ENCODE results near the gene SLC51B.
"Not testable (repeated sequence)": the region's sequence is repeated elsewhere in the genome, so short reads cannot be mapped to it uniquely, and the experiment has no call there.

SLC51B gene

DNA sequence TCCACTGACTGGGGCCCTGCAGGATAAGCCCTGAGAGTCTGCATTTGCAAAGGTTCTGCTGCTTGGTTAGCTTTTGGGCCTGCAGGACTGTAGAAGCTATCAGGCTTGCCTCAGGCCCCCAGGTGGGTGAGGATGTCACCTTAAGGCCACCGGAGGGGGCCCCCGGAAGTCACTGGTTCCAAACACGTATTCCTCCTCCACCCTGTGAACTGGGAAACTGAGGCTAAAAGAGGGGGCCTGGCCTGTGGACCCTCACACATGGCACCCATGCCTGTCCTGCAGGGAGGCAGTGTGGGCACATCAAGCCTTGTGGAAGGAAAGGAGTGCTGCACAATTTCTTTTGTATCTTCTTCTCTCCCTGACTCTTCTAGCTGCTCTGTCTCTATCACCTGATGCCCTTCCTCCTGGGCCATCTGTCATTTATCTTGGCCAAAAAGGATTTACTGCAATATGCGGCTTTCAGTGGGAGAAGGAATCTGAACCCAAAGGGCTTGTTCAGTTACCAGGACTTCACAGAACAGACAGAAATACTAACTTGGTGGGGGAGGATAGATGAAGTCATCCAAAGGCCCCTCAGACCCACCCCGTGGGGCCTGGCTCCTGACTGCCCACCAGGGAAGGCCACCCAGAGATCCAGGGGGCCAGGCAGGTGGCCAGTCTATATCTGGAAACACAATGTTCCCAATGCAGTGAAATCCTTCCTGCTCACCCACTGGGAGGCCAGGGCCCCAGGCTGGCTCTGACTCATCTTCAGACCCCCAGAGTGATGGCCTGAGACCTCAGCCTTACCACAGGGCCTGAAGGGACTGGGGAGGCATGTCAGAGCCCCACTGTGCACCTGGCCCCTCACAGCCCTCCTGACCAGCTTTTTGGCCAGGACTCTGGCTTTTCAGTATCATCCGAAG lies 51.5 kb downstream of the SLC51B start:
- H3K27me3 ChIP-seq (ENCODE audit: low read depth), result no peaks in the 10 kb centered on the region

DNA sequence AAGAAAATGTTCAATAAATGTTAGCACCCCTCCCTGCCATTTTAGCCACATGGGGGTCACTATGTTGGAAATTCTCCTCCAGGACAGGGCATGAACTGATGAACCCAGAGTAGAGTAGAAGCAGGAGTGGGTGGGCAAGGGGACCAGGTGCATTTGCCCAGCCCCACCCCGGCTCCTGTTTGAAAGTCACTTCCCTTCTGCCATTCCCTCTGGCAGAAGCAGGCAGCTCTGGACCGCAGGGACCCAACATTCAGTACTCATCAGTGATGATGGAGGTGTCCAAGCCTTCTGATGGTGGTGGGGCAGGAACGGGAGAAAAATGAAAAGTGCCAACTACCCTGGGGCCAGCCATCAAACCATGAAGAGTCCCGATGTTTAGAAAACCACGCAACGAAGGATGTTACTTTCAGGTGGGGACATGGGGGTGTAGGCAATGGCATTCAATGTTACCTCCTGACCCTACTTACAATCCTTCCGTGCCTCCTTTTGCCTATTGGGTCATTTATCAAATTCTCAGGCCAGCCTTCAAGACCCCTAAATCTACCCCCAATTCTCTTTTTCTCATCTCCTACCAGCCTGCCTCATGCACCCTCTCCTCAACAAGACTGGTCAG lies 52.6 kb downstream of the SLC51B start:
- H3K9me3 ChIP-seq, result no peaks in the 10 kb centered on the region
- no peak for DNase-seq (ENCODE audit: low spot score in 2 of 2)
- H3K27me3 ChIP-seq (ENCODE audit: low read depth), result no peaks in the 10 kb centered on the region
- H3K4me1 ChIP-seq, result no peaks in the 10 kb centered on the region
- H3K4me3 ChIP-seq, result no peak overlapping the region
- in situ Hi-C loops (cut with MboI; ENCODE audit: low sequenced_read_pairs), result loop anchor here (10.0 kb wide), 1 partner anchor 363 kb away; no protein-coding TSS in a partner anchor
- peaks cover 44% of the 10 kb centered on the region for H3K36me3 ChIP-seq (replicated peaks)

More for the DNA sequence above, 51.5 kb downstream of the SLC51B start:
- H3K4me1 ChIP-seq, result no peaks in the 10 kb centered on the region
- no peak for DNase-seq (ENCODE audit: low spot score in 2 of 2)
- in situ Hi-C loops (cut with MboI; ENCODE audit: low sequenced_read_pairs), result loop anchor here (10.0 kb wide), 1 partner anchor 362 kb away; no protein-coding TSS in a partner anchor
- no peaks in the 10 kb centered on the region for H3K9me3 ChIP-seq
- no peak overlapping the region for H3K4me3 ChIP-seq
- H3K36me3 ChIP-seq (replicated peaks), result peaks cover 44% of the 10 kb centered on the region

DNA sequence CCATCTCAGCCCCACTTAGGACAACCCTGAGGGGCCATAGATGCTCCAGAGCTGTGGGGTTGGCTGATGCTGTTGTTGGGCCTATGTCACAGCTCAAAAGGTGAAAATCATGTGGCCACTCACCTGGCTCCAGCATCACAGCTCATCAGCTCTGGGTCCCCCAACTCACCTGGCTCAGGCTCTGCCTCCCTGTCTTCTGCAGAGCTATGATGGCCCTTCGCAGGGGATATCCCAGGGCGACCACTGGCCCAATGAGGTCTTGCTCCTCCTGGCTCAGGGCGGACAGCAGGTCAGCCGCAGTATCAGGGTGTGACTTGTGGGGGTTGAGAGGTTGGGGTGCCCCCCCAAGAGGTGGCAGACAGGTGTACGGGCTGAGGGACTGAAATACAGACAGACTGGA lies 54.1 kb downstream of the SLC51B start:
- H3K4me3 ChIP-seq, result no peak overlapping the region
- no peak for DNase-seq (ENCODE audit: low spot score in 2 of 2)
- in situ Hi-C loops (cut with MboI; ENCODE audit: low sequenced_read_pairs), result loop anchor here (10.0 kb wide), 1 partner anchor 365 kb away; no protein-coding TSS in a partner anchor
- no peaks in the 10 kb centered on the region for H3K27me3 ChIP-seq (ENCODE audit: low read depth)
- peaks cover 44% of the 10 kb centered on the region for H3K36me3 ChIP-seq (replicated peaks)
- H3K4me1 ChIP-seq, result no peaks in the 10 kb centered on the region
- H3K9me3 ChIP-seq, result no peaks in the 10 kb centered on the region

- not testable (repeated sequence) for DNase-seq (ENCODE audit: low spot score in 2 of 2); H3K27me3 ChIP-seq (ENCODE audit: low read depth); H3K4me3 ChIP-seq; H3K4me1 ChIP-seq; H3K9me3 ChIP-seq
- in situ Hi-C loops (cut with MboI; ENCODE audit: low sequenced_read_pairs), result loop anchor here (10.0 kb wide), 1 partner anchor 365 kb away; no protein-coding TSS in a partner anchor
- peaks cover 44% of the 10 kb centered on the region for H3K36me3 ChIP-seq (replicated peaks)
Observed at GRCh38 chr15:65099801-65100200, 54.6 kb downstream of the SLC51B start.

- Histone ChIP-seq H3K27me3 (ENCODE audit: low read depth) (no peaks in the 10 kb centered on the region), H3K9me3 (no peaks in the 10 kb centered on the region), H3K36me3 (replicated peaks) (peaks cover 49% of the 10 kb centered on the region), H3K4me3 (no peak overlapping the region), H3K4me1 (no peaks in the 10 kb centered on the region)
- DNase-seq (ENCODE audit: low spot score in 2 of 2), result no peak
- in situ Hi-C loops (cut with MboI; ENCODE audit: low sequenced_read_pairs), result no loop called here
Observed at GRCh38 chr15:65100442-65100841, 55.3 kb downstream of the SLC51B start.

DNA sequence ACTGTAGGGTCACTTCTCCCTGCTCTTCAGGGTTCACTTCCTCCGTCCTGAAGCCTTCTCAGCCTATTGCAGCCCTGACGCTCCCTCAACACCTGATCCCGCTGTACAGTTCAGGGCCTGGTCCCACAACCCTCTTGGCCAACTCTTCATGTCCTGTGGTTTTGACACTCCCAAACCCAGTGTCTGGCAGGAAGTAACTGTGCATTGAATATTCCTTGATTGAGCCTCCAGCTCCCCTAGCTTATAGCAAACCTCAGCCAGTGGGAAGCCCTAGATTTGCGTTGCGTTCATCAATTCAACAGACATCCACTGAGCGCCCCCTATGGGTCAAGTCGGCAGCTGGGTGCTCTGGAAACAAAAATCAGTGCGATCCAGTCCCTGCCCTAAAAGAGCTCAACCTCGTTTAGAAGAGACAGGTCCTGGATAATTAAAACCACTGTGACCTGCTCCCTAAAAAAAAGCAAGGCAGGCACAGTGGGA lies 56.3 kb downstream of the SLC51B start:
- H3K9me3 ChIP-seq, result no peaks in the 10 kb centered on the region
- H3K4me3 ChIP-seq, result no peak overlapping the region
- DNase-seq (ENCODE audit: low spot score in 2 of 2), result peak; percentile 71 to 94
- H3K27me3 ChIP-seq (ENCODE audit: low read depth), result no peaks in the 10 kb centered on the region
- no peaks in the 10 kb centered on the region for H3K4me1 ChIP-seq
- in situ Hi-C loops (cut with MboI; ENCODE audit: low sequenced_read_pairs), result no loop called here
- peaks cover 56% of the 10 kb centered on the region for H3K36me3 ChIP-seq (replicated peaks)

- H3K27me3 ChIP-seq (ENCODE audit: low read depth), result no peaks in the 10 kb centered on the region
- in situ Hi-C loops (cut with MboI; ENCODE audit: low sequenced_read_pairs), result no loop called here
- H3K4me3 ChIP-seq, result no peak overlapping the region
- no peak for DNase-seq (ENCODE audit: low spot score in 2 of 2)
- H3K4me1 ChIP-seq, result no peaks in the 10 kb centered on the region
- H3K36me3 ChIP-seq (replicated peaks), result peaks cover 55% of the 10 kb centered on the region
- no peaks in the 10 kb centered on the region for H3K9me3 ChIP-seq
Observed at GRCh38 chr15:65101891-65102708, 56.9 kb downstream of the SLC51B start.

- Histone ChIP-seq H3K27me3 (ENCODE audit: low read depth) (no peaks in the 10 kb centered on the region), H3K4me1 (no peaks in the 10 kb centered on the region), H3K4me3 (no peak overlapping the region), H3K9me3 (no peaks in the 10 kb centered on the region), H3K36me3 (replicated peaks) (peaks cover 47% of the 10 kb centered on the region)
- in situ Hi-C loops (cut with MboI; ENCODE audit: low sequenced_read_pairs), result no loop called here
- DNase-seq (ENCODE audit: low spot score in 2 of 2), result no peak
Observed at GRCh38 chr15:65102912-65103311, 57.7 kb downstream of the SLC51B start.
